Gastroesophageal sphincter (tissue), 4 donors: Measurements from ENCODE around the gene IFITM5. TPM values are rescaled to one million over a fixed set of nuclear protein-coding genes. Genes with fewer than 3 reads are reported as not detected.
A peak's percentile ranks its signal among the peaks of the same experiment; 100 is the strongest.
"Not testable (repeated sequence)": the region's sequence is repeated elsewhere in the genome, so short reads cannot be mapped to it uniquely, and the experiment has no call there.

Source experiments
- ATAC-seq: fragments of 150-250 bp; one replicate; pipeline ENCODE4 v1.9.1; 2016; ENCODE audit warnings: mild to moderate bottlenecking, moderate library complexity
- H3K27ac ChIP-seq, 4 donors: fragments of 200-600 bp; sonication (generic) in 3 of 4; 1 replicate in 3 of 4; 2 replicates in 1 of 4; pipeline ENCODE4 v1.5.1; 2016 to 2019
- H3K27me3 ChIP-seq: fragments of 200-600 bp; sonication (generic); one replicate; pipeline ENCODE4 v1.5.1; 2019
- H3K36me3 ChIP-seq, 2 donors: fragments of 200-600 bp; sonication (generic); one replicate each; pipeline ENCODE4 v1.5.1; 2019; ENCODE audit warnings: control low read depth in 1 of 2
- H3K4me1 ChIP-seq, 3 donors: fragments of 200-600 bp; sonication (generic); 1 replicate in 2 of 3; 2 replicates in 1 of 3; pipeline ENCODE4 v1.5.1; 2016 to 2019; ENCODE audit warnings: control low read depth in 2 of 3
- H3K4me3 ChIP-seq, 2 donors: fragments of 200-600 bp; sonication (generic); one replicate each; pipeline ENCODE4 v1.5.1; 2019; ENCODE audit warnings: mild to moderate bottlenecking in 1 of 2, moderate library complexity in 1 of 2
- H3K9me3 ChIP-seq, 3 donors: fragments of 200-600 bp; sonication (generic); one replicate each; pipeline ENCODE4 v1.5.1; 2017 to 2019; ENCODE audit warnings: control low read depth in 2 of 3
- CTCF ChIP-seq, 4 experiments: fragments of 200-600 bp in 2 of 4; fragments of 450-650 bp in 2 of 4; sonication (generic) in 1 of 4; IDR thresholded peaks; one replicate each; pipeline ENCODE4 v1.5.1; 2017 to 2019; ENCODE audit warnings: antibody characterized with exemption in 4 of 4, mild to moderate bottlenecking in 2 of 4, moderate library complexity in 2 of 4
- EP300 ChIP-seq: sonication (generic); formaldehyde crosslinking; IDR thresholded peaks from one replicate; pipeline ENCODE4 v1.6.1; 2017; ENCODE audit warnings: antibody characterized with exemption, mild to moderate bottlenecking
- POLR2A ChIP-seq, 2 donors: fragments of 450-650 bp; IDR thresholded peaks; one replicate each; pipeline ENCODE4 v1.6.1; 2017; ENCODE audit warnings: antibody characterized with exemption in 2 of 2, mild to moderate bottlenecking in 2 of 2, moderate library complexity in 1 of 2
- POLR2AphosphoS5 ChIP-seq: sonication (generic); formaldehyde crosslinking; IDR thresholded peaks from one replicate; pipeline ENCODE4 v1.6.1; 2017; ENCODE audit warnings: antibody characterized with exemption
- WGBS, 2 donors: methylation state at CpG; one replicate each; pipeline ENCODE4 v1.1.5; 2018; ENCODE audit warnings: low coverage in 1 of 2; 5-methylcytosine and 5-hydroxymethylcytosine counted together
- total RNA-seq, 4 donors: library from RNA; depleted of rRNA; stranded (reverse); fragments of >200 nt; gene quantifications; one replicate each; pipeline ENCODE4 v1.1.0, GENCODE V29; 2016

The IFITM5 gene
- total RNA-seq, 4 donors from 2014 or later = not detected

- H3K4me3 ChIP-seq = no peak overlapping the region
- H3K4me1 ChIP-seq = peaks cover 12 to 56% (median 31%) of the 10 kb centered on the region in 3 donors
- no peak for ATAC-seq
- no peaks in the 10 kb centered on the region for H3K27me3 ChIP-seq
- no peaks in the 10 kb centered on the region for H3K9me3 ChIP-seq
- WGBS, 2 donors = 51 to 54% methylated on average over 7 to 11 of the region's 11 CpGs
- peak overlapping the region; percentile 8 to 88 (median 85) for H3K27ac ChIP-seq
- TF ChIP-seq CTCF (IDR thresholded peaks at IDR 0.05) = no peak
- TF ChIP-seq POLR2AphosphoS5 = no peak
- TF ChIP-seq EP300 = no peak
- TF ChIP-seq POLR2A (IDR thresholded peaks at IDR 0.05) = no peak
- no peaks in the 10 kb centered on the region for H3K36me3 ChIP-seq
Observed at GRCh38 chr11:324156-324555, 24.8 kb upstream of the IFITM5 start.

GRCh38 chr11:319888-320273, 20.6 kb upstream of the IFITM5 start:
- Histone ChIP-seq H3K4me3 (peak overlapping the region; percentile 79 to 96), H3K36me3 (peaks cover 0 to 13% of the 10 kb centered on the region in 2 donors), H3K4me1 (peaks cover 4 to 52% (median 11%) of the 10 kb centered on the region in 3 donors), H3K27ac (peak overlapping the region; percentile 96 to 99 (median 97)), H3K27me3 (peaks cover 17% of the 10 kb centered on the region)
- no CpG with 5 or more reads among the region's 10 CpGs for WGBS, 2 donors
- not testable (repeated sequence) for ATAC-seq, H3K9me3 ChIP-seq

- Histone ChIP-seq H3K27me3 (peaks cover 17% of the 10 kb centered on the region), H3K4me1 (peaks cover 0 to 46% (median 5%) of the 10 kb centered on the region in 3 donors), H3K27ac (peak overlapping the region; percentile 96 to 99 (median 97)), H3K36me3 (peaks cover 0 to 13% of the 10 kb centered on the region in 2 donors), H3K4me3 (peak overlapping the region; percentile 79 to 96)
- TF ChIP-seq POLR2AphosphoS5 (peak; percentile 33), CTCF (IDR thresholded peaks at IDR 0.05) (peak in 2 of 4 experiments; percentile 39)
- 0 to 7% methylated on average over 4 to 8 of the region's 29 CpGs for WGBS, 2 donors
- not testable (repeated sequence) for H3K9me3 ChIP-seq
- peak; percentile 39 for ATAC-seq
Observed at GRCh38 chr11:319121-319887, 20.0 kb upstream of the IFITM5 start.

- Histone ChIP-seq H3K4me3 (peak overlapping the region; percentile 79 to 96), H3K4me1 (peaks cover 0 to 40% (median 5%) of the 10 kb centered on the region in 3 donors), H3K36me3 (peaks cover 0 to 13% of the 10 kb centered on the region in 2 donors), H3K27me3 (peaks cover 17% of the 10 kb centered on the region), H3K27ac (peak overlapping the region; percentile 96 to 99 (median 97))
- H3K9me3 ChIP-seq = not testable (repeated sequence)
- WGBS, 2 donors = no CpG with 5 or more reads among the region's 79 CpGs
- peak; percentile 42 for ATAC-seq
Observed at GRCh38 chr11:318405-319120, 19.2 kb upstream of the IFITM5 start.

GRCh38 chr11:317668-318404, 18.5 kb upstream of the IFITM5 start:
- Histone ChIP-seq H3K36me3 (peaks cover 0 to 13% of the 10 kb centered on the region in 2 donors), H3K27ac (peak overlapping the region in 3 of 4 donors; percentile 63 to 85 (median 81)), H3K27me3 (peaks cover 17% of the 10 kb centered on the region), H3K4me1 (peaks cover 0 to 42% (median 9%) of the 10 kb centered on the region in 3 donors), H3K4me3 (peak overlapping the region in 1 of 2 donors; percentile 44)
- not testable (repeated sequence) for ATAC-seq, H3K9me3 ChIP-seq
- WGBS, 2 donors = 67 to 93% methylated on average over 2 to 9 of the region's 30 CpGs
- peak; percentile 30 for TF ChIP-seq POLR2AphosphoS5

GRCh38 chr11:316891-317301, 17.6 kb upstream of the IFITM5 start:
- Histone ChIP-seq H3K36me3 (peaks cover 0 to 13% of the 10 kb centered on the region in 2 donors), H3K27ac (peak overlapping the region in 3 of 4 donors; percentile 63 to 85 (median 81)), H3K27me3 (peaks cover 17% of the 10 kb centered on the region), H3K4me1 (peaks cover 0 to 46% (median 9%) of the 10 kb centered on the region in 3 donors), H3K4me3 (peak overlapping the region in 1 of 2 donors; percentile 56), H3K9me3 (no peaks in the 10 kb centered on the region)
- ATAC-seq = no peak
- TF ChIP-seq POLR2AphosphoS5 (no peak), EP300 (no peak), CTCF (IDR thresholded peaks at IDR 0.05) (no peak), POLR2A (IDR thresholded peaks at IDR 0.05) (no peak)
- 66 to 76% methylated on average over 6 of the region's 7 CpGs for WGBS, 2 donors
